ENCODE data around the gene EMC8.
"Not testable (repeated sequence)": the region's sequence is repeated elsewhere in the genome, so short reads cannot be mapped to it uniquely, and the experiment has no call there.

Gene EMC8

DNA sequence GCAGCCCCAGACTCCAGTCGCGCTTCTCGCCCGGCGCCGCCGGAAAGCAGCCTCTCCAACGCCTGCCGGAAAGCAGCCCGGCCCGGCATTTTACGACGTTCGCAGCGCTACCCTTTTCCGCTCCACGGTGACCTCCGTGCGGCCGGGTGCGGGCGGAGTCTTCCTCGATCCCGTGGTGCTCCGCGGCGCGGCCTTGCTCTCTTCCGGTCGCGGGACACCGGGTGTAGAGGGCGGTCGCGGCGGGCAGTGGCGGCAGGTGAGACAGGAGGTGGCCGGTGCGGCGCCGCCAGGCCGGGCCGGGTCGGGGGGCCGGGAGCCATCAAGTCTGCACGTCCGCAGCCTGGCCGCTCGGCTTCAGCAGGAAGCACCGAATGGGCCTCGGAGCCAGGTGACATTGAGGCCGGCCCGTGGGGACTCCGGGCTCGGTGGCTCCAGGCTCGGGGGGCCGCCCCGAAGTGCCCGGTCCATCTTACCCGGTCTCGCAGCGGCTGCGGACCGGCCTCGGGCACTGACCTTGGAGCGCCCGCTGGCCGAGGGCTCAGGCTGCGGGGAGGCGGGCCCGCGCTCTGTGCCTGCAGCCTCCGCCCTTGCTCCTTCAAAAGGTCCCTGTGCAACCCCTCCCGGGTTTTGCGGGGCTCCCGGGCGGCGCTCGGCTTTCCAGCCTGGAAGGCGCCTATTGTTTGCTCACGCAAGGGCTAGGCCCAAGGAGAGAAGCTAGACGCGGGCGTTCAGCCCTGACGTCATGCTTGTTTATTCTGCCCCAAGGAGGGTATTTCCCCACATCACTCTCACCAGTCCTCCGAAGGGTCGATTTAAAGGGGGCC, at the start of gene EMC8, which contains the start of gene COX4I1:
Gene EMC8 (minus strand): TSS at position 48 of the 824 bp plus-strand sequence. CDS start 249 bp downstream, outside the sequence.
Gene COX4I1 (plus strand): TSS at position 199 of the 824 bp plus-strand sequence. CDS start 1,511 bp downstream, outside the sequence.
- DNase-seq: peak; percentile 76

DNA sequence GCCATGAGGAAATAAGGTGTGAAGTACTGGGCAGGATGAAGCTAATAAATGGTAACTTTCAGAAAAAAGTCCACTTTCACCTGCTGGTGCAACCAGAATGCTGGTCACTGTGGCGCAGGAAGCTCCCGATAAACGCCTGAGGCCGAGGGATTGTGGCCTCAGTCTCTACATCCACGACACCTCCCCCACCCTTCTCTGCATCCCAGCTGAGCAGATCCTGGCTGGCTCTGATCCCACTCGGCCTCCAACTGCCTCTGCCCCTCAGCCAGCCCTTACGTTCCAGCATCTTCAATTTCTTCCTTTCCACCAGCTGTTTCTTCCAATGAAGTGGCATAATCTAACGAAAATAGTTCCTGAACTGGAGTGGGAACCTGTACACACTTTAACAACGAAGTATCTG, 49.6 kb upstream of the EMC8 start:
- DNase-seq: no peak

DNA sequence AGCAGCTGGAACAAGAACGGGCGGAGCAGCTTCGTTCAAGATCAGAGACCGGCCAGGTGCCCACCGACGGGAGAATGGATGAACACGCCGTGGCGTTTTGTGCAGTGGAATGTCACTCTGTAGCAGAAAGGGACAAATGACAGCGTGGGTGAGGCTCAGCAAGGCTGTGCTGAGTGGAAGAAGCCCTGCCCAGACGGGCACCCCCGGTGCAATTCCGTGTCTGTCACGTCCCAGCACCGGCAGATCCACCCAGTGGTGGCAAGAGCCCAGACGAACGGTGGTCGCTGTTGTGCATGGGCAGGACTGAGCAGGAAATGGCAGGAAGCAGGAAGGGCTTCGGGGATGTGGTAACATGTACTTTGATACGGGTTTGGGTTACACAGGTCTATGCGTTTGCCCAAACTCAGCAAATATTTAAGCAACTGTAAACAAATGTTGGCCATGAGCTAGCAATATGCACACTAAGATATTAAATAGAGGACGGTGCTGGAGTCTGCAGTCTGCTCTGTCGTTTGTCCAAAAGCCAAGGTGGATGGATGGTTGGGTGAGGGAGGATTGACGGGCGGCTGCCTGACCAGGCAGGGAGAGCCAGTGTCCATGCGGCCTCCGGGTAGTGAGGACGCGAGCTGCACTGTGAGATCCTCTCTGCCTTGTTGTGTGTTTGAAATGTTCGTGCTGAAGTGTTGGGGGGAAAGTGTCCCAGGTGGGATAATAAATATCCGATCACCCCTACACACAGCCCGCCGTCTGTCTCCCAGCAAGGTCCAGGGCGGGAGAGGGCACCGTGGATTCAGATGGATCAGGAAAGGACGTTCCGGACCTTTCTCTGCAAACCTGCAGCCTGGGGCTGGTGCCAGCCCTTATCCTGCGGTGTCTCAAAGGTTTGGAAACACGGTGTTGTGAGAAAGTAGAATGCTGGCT, 48.6 kb upstream of the EMC8 start:
- no peak for DNase-seq

DNA sequence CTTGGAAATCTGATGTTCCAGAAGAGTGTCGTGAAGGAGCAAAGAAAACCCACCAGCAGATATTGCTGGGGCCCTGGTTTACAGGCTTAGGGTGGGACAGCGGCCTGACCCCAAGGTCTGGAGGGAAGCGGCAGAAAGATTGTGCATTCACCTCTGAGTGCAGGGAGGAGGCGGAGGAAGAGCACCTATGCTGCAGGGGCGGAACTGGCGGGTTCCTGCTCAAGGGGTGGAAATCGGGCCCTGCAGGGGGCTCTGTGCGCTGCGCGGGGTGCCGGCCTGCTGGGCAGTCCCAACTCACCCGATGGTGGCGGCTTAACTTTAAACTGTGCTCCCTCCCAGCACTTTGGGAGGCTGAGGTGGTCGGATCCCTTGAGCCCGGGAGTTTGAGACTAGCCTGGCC, 47.7 kb upstream of the EMC8 start:
- no peak for DNase-seq

DNA sequence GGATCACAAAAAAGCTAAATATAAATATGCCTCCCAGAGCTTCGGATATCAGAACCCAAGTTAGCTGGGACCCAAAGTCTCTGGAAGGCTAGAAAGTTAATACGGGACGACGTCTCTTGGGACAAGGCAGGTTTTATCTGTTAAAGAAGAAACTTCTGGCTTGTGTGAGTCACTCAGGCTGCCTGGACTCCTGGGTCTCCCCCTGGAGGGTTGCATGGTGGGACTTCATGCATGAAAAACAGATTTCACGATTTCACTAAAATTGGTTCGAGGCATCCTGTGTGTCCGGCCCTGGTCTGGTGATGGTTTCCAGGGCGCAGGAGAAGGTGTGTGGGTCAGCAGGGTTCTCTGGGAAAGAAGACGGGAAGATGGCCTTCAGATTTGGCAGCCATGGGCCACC, 47.1 kb upstream of the EMC8 start:
- DNase-seq: no peak

DNA sequence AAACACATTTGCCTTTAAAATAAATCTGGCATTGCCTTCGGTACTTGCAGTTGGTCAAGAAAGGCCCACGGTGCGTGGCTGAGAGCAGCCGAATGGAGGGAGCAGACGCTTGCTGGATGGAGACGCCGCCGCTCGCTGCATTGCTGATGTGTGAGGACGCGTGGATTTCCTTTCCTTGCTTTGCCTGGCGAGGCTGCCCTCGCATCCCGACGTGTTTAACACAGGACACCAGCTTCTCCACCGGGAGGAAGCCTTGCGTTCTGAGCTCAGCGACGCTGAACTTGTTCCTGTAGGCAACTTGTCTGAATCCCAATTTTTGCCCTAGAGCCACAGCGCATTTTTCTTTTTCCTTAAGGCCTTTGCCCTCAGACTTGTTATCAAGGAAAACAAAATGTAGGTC, 45.9 kb upstream of the EMC8 start:
- DNase-seq: no peak

DNA sequence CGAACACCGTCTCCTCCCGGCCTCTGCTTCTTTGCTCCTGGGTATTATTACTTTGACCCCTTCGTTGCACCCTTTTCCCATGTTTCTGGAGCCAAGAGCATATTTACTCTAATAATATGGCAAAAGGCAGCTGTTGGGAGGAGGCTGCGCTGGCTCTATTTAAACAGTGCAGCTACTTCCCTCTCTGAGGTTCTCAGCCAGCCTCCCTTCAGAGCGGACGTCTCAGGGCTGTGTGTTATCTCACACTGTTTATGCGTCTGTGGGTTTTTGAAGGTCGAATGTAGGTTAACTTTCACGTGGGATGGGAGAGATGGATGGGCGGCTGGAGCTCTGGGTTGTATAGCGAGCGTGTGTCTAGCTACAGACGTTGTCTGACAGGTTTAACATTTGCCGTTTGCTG, 45.4 kb upstream of the EMC8 start:
- DNase-seq: no peak

DNA sequence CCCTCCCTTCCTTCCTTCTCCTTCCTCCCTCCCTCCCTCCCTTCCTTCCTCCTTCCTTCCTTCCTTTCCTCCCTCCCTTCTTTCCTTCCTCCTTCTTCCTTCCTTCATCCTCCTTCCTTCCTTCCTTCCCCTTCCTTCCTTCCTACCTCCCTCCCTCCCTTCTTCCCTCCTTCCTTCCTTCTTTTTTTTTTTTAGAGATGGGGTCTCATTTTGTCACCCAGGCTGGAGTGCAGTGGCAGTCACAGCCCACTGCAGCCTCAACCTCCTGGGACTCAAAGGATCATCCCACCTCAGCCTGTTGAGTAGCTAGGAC, 44.8 kb upstream of the EMC8 start:
- no peak for DNase-seq

DNA sequence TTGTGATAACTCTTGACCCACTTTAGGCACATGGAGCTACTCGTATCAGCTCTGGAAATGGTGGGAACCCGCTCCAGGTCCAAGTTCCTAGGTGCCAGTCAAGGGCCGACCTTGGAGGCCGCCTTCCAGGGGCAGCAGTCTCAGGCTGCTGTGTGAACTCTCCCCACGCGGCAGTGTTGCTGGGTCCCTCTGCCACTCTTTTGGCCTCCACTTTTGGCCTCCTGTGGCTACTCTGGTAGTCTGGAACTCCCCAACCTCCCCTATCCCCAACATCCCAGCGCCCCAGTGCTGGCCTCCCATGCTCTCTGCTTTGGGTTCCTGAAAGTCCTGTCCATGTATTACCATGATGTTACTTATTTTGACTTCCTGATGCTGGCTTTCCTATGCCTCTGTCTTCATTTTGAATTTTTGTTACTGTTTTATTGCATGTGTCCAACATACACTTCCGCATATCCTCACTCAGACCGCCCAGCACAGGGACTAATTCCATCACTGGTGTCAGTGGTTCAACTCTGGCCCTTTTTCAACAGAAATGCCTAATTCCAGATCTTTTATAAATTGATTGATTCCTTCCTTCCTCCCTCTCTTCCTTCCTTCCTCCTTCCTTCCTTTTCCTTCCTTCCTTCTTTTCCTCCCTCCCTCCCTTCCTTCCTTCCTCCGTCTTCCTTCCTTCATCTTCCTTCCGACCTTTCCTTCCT, 44.3 kb upstream of the EMC8 start:
- no peak for DNase-seq

DNA sequence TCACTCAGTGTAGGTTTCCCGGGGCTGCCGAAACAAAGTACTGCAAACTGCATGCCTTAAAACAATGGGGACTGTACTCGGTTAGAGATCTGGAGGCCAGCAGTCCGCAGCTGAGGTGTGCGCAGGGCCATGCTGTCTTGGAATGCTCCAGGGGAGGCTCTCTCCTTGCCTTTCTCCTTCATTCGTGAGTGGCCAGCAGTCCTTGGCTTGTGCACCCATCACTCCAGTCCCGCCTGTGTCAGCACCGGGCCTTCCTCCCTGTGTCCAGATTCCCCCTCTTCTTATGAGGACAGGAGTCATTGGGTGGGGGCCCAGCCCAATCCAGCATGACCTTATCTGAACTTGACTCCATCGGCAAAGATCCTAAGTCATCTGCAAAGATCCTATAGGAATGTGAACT, 43.5 kb upstream of the EMC8 start:
- no peak for DNase-seq

DNA sequence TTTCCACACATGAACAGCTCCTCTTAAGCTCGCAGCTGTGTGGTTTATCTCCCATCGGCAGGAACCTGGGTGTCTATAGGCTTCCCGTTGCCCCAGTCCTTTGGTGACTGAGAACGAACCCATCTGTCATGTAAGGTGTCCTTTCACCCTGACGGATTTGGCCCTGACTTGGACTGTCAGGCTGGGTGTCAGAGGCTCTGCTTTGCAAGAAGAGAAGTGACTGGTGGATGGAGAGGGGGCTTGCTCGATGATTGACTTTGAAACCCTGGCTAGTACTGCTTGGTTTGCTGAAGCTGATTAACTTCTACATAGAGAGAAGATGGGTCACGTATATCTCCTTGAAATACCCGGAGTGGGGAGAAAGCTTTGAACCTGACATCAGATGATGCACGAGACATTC, 43.1 kb upstream of the EMC8 start:
- DNase-seq: no peak

DNA sequence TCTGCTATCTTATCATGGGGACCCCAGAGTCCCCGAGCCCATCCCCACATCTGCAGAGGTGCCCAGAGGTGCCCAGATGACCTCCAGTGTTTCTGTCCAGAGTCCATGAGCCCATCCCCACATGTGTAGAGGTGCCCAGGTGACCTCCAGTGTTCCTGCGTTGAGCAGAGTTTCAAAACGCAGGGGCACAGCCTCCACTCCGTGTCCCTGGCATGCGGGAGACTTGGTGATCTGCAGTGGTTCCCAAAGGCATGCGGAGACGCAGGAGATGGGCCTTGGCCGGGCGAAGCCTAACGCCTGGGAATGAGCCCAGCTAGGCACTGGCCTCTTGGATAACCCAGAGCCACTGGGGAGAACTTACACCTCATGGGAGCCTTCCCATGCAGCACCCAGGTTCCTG, 41.5 kb upstream of the EMC8 start:
- no peak for DNase-seq

DNA sequence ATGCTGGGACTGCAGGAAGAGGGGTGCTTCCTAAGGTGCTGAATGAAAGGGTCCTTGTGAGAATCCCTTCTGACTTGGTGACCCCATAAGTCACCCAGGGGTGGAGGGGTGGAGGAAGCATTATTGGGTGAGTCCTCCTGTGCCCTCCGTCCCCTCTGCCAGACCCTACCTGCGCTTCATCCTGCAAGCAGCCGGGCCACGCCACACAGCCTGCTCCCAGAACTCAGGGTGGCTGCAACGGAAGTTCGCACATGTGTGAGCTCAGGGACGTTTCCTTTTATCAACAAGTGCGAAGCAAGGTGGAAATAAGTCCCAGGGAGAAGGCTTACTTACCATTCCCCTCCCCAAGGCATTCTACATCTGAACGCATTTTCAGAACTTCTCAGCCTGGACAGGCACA, 41.1 kb upstream of the EMC8 start:
- DNase-seq: no peak

DNA sequence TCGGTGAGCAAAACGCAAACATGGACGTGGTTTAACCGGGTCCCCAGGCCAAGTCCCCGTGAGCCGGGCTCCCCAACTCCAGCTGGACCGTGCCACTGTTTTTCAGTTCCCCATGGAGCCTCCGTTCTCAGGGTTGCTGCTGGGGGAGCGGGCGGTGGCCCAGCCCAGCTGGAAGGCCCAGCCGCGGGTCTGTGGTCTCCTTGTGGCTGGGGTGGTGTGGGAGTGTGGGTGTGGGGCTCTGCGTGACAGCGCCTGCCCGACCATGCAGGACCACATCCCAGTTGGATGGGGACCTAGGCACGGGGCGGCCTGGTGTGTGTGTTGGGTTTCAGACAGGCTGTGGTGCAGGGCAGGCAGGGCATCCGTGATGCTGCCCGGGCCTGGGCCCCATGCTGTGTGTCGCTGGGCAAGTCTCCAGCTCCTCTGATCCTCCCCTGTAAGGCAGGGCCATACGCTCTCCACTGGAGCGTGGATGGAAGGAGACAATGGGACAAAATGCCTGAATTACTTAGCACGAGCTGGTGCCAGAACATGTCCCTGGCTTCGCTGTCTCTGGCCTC, 40.4 kb upstream of the EMC8 start:
- no peak for DNase-seq

DNA sequence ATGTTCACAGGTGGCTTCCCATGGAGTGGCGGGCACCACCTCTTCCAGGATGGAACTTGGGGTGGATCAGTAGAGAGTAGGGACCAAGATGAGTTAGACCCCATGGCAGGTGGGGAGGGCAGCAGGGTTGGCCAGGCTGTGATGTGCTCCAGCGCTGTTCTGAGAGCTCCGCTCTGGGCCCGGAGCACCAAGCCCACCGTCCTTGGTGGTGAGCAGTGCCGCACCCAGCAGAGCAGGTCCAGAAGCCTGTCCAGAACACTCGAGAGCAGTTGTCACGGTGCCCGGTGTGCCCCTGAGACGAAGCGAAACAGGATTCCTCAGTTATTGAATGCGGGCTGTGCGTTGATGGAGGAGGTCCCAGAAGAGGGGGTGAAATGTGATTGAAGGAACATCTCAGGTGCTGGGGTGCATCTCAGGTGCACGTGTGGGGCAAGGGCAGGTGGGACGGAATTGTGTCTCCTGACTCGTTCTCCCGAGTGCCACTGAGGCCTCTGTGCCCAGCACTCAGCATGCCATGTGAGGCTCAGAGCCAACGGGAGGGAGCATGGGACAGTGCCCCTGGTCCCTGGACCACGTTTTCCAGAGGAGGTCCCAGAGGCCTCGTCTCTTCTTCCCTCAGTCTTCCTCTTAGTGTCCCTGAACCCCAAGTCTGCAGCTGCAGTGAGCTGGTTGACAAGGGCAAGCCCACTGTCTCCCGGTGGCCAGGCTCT, 39.7 kb upstream of the EMC8 start:
- DNase-seq: no peak

DNA sequence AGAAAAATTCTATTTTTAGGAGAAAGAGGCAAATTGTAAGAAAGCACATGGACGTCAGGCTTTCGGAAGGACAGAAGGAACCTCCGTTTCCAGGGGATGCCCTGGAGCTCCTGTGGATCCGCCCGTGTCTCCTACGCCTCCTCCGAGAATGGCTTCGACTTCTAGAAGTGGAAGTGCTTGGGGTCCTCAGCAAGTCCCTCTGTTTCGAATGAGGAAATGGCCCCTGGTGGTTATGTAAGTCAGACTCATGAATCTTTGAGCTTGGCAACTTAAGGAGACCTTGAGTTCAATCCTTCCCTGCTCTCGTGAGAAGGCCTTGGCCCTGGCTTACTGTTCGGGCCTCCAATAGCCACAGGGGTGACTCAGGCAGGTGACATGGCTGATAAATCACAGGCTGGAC, 39.0 kb upstream of the EMC8 start:
- DNase-seq: no peak

DNA sequence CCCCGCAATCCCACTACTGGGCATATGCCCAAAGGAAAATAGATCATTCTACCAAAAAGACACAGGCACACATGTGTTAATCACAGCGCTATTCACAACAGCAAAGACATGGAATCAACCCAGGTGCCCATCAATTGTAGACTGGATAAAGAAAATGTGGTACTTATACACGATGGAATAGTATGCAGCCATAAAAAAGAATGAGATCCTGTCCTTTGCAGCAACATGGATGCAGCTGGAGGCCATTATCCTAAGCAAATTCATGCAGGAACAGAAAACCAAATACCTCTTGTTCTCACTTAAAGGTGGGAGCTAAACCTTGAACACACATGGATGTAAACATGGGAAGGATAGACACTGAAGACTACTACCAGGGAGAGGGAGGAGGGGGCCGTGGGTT, 38.3 kb upstream of the EMC8 start:
- DNase-seq: not testable (repeated sequence)

DNA sequence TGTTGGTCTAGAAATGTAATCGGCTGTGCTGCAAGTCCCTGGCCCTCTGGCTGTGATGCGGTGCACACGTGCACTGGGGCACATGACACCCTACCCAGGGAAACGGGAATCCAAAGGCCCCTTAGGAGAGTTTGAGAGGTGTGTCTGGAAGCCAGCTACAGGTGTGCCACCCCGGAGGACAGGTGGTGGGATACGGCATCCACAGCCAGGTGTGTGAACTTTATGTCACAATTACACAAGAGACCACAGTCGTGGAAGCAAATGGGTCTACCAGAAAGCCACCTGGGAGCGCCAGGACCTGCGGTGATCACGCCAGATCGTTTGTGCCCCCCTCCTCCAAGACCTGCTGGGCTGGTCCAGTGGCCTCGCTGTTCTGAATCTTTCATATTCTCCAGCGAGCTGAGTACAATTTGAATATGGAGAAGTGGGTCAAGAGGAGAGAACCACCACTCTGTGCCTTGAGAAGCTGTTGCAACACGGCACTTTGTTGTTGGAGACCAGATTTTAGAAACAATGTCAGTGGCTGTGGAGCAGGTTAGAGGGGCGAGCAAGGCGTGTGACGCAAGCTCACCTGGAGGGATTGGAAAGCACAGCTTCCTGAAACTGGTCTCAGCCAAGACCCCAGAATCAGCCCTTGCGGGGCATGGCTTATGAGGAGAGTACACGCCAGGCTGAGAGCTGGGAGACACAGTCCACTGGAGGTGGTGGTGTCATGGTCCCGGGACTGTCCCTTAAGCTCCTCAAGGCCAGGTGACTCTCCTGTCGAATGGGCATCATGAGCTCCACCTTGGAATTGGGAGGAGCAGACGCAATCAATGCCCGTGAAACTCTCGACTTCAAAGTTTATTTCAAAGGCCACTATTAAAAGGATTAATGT, 37.6 kb upstream of the EMC8 start:
- no peak for DNase-seq

DNA sequence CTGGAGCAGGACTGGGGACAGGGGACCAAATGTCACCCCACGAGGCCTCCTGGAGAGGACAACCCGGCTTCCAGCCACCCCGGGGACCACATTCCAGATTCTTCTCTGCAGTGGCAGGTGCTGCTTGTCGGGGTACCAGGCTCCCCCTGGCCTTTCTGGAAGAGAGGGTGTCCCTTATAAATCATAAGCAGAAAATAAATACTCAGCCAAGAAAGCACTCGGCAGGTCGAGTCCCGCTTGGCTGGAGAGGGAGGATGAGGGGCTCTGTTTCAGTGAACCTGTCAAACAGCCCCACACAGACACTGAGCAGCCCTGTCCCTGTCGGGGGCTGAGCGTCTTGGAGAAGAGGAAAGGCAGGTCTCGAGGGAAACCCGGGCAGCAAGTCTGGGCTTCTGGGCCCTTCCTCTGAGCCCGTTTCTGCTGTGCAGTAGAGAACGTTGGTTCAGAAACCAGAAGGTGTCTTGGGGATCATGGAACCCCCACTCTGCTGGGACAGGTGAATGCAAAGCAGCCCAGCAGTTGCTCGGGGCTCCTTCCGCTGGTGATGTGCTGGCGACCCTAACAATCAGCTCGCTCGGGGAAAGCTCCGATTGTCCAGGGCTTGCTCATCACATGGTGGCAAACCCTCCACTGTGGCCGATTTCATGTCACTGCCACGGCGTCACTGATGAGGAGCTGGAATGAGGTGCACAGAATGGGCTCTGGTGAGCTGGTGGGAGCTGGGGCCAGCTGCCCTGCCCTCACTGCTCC, 36.8 kb upstream of the EMC8 start:
- DNase-seq: no peak

DNA sequence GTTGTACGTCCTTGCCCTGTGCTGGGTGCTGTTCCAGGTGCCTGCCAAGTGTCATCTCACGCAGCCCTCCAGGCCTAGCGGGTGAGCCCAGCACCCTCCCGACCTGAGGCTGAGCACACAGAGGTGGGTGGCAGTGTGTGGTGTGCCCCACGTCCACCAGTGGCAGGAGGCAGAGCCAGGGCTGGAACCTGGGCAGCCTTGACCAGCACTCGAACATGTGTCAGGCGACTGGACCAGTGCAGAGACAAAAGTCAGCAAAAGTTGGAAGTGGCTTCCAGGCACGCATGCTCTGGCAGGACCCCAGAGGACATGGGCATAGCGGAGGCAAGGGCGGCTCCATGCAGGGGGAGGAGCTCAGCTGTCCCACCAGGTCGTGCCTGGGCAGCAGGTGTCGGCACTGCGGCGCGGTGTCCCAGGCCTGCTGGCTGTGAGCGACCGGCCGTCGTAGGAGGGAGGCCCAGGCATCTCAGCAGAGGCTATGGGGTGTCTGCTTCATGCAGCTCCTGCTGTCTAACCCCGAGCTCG, 35.9 kb upstream of the EMC8 start:
- DNase-seq: no peak
